Measurements from ENCODE around the gene IGF2BP3. TPM values are rescaled to one million over a fixed set of nuclear protein-coding genes. Genes with fewer than 3 reads are reported as not detected.

IGF2BP3 gene
- total RNA-seq, 1 donor from 2014 or later, result 44.0 TPM

DNA sequence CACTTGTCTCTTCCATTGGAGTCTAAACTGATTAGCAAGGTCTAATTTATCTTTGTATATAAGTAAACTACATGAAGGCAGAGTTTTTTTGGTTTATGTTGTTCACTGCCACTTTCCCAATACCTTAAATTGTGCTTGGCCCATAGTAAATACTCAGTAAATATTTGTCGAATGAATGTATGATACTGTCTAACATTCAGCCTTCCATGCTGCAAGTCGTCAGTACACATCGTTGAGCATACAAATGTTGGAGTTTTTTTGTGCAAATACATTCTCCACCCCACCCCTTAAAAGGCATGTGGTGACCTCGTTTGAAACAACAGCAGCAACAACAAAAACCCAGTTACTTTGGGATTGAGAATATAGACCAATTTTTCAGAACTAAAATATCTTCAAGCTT lies 17.4 kb upstream of the IGF2BP3 start:
- no peak overlapping the region for H3K4me3 ChIP-seq (ENCODE audit: low read depth, low read length)
- no peaks in the 10 kb centered on the region for H3K27me3 ChIP-seq (ENCODE audit: control insufficient read depth, insufficient read depth, low read length)
- H3K36me3 ChIP-seq (ENCODE audit: control insufficient read depth, insufficient read depth, low read length), result no peaks in the 10 kb centered on the region
- DNase-seq (ENCODE audit: low read depth), result no peak
- TF ChIP-seq, protein P1, sequence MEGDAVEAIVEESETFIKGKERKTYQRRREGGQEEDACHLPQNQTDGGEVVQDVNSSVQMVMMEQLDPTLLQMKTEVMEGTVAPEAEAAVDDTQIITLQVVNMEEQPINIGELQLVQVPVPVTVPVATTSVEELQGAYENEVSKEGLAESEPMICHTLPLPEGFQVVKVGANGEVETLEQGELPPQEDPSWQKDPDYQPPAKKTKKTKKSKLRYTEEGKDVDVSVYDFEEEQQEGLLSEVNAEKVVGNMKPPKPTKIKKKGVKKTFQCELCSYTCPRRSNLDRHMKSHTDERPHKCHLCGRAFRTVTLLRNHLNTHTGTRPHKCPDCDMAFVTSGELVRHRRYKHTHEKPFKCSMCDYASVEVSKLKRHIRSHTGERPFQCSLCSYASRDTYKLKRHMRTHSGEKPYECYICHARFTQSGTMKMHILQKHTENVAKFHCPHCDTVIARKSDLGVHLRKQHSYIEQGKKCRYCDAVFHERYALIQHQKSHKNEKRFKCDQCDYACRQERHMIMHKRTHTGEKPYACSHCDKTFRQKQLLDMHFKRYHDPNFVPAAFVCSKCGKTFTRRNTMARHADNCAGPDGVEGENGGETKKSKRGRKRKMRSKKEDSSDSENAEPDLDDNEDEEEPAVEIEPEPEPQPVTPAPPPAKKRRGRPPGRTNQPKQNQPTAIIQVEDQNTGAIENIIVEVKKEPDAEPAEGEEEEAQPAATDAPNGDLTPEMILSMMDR (IDR thresholded peaks at IDR 0.05; ENCODE audit: insufficient read depth, low read length, poor library complexity, severe bottlenecking), result no peak

DNA sequence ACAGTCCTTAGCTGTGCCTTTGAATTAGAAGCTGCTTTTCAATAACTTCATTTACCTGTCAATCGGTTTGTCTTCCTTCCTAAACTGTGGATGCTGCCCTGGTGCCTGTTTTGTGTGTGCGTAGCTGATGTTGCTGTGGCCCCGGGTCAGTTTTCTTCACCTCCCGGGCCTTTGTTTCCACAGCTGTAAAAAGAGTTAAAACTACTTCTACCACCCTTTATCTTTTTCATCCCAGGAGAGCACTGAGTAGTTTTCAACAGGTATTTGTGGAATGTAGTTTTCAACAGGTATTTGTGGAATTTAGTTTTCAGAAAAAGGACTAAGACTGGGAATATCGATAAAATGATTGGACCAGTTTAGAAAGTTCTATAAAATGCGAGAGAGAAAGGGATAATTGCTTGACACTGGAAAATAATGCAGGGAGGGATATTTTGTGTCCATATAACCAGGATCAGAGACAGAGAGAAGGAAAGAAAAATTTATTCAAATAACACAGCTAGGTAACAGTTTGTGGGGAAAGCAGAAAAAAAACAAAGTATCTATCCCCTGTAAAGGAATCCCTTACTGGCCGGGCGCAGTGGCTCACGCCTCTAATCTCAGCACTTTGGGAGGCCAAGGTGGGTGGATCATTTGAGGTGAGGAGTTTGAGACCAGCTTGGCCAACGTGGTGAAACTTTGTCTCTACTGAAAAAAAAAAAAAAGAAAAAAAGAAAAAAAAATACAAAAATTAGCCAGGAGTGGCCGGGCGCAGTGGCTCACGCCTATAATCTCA lies 15.9 kb upstream of the IGF2BP3 start:
- H3K36me3 ChIP-seq (ENCODE audit: control insufficient read depth, insufficient read depth, low read length), result no peaks in the 10 kb centered on the region
- H3K4me3 ChIP-seq (ENCODE audit: low read depth, low read length), result no peak overlapping the region
- H3K27me3 ChIP-seq (ENCODE audit: control insufficient read depth, insufficient read depth, low read length), result no peaks in the 10 kb centered on the region
- TF ChIP-seq, protein P1 (IDR thresholded peaks at IDR 0.05; ENCODE audit: insufficient read depth, low read length, poor library complexity, severe bottlenecking), result no peak
- DNase-seq (ENCODE audit: low read depth), result no peak

DNA sequence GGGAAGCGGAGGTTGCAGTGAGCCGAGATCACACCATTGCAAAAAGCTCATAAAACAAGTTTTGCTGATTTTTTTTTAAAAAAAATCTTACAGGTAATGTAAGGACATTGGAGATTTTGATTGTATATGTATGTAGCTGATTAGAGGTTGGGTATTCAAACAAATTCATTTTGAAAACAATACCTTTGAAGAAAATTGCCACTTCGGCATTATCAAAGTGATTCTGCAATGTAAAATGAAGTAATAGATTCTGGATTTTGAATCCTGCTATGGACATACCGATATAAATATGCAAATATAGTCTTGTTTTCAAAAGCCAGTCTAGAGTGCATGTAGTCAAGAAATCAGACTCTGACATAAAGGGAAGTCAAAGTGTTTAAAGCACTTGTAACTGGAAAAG lies 12.4 kb upstream of the IGF2BP3 start:
- DNase-seq (ENCODE audit: low read depth), result no peak
- Histone ChIP-seq H3K4me3 (ENCODE audit: low read depth, low read length) (no peak overlapping the region), H3K36me3 (ENCODE audit: control insufficient read depth, insufficient read depth, low read length) (no peaks in the 10 kb centered on the region), H3K27me3 (ENCODE audit: control insufficient read depth, insufficient read depth, low read length) (no peaks in the 10 kb centered on the region)
- TF ChIP-seq, protein P1 (IDR thresholded peaks at IDR 0.05; ENCODE audit: insufficient read depth, low read length, poor library complexity, severe bottlenecking), result no peak

DNA sequence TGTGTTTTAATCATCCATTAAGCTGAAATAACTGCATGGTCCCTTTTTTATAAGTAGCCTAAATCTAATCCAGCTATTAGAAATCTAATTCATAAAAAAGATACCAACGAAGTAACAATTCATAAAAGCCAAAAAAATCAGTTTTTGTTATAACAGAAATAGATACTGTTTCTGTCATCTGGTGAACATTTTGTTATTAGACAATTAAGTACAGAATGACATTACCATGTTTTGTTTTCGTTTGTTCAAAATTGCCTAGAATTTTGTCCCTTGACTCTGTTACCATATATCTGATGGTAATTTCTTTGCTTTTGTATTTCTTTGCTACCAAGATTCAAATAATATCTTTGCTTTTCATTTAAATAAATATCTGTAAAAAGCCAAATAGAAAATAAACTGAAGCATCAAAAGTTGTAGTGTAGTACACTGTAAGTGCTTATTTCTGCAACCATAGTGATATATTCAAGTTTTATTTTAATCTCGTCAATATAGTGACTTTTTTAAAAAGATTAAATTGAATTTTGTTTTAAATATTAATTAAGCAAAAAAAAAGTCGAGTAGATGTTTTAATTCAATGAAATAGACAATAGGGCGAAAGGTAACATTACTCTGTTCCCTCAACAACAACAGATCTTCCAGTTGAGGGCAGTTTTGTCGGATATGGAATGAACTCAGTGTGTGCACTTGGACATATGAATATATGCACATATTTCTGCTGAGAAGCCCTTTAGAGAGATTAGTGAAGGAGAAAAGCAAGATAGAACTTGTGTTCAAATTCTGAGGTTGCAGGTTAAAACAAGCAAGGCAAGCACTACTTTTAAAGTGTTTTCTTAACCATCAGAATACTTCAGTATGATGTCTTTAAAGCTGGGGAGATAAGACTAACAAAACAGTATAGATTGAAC lies 7.9 kb upstream of the IGF2BP3 start:
- Histone ChIP-seq H3K36me3 (ENCODE audit: control insufficient read depth, insufficient read depth, low read length) (no peaks in the 10 kb centered on the region), H3K4me3 (ENCODE audit: low read depth, low read length) (no peak overlapping the region), H3K27me3 (ENCODE audit: control insufficient read depth, insufficient read depth, low read length) (no peaks in the 10 kb centered on the region)
- TF ChIP-seq, protein P1 (IDR thresholded peaks at IDR 0.05; ENCODE audit: insufficient read depth, low read length, poor library complexity, severe bottlenecking), result no peak
- no peak for DNase-seq (ENCODE audit: low read depth)

DNA sequence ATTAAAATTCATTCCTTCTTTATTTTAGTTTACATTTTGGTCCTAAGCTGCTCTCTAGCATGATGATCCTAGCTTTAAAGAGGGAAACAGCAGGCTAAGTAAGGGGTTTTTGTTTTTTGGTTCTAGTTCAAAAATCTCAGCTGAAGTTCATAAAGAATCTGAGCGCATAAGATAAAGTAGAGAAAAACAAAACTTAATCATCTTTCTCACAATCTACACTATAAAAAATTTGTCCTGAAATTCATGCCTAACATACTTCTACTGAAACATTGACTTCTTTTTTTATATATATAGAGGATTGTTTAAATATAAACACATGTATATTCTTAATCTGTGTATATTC lies 6.8 kb upstream of the IGF2BP3 start:
- Histone ChIP-seq H3K36me3 (ENCODE audit: control insufficient read depth, insufficient read depth, low read length) (no peaks in the 10 kb centered on the region), H3K27me3 (ENCODE audit: control insufficient read depth, insufficient read depth, low read length) (no peaks in the 10 kb centered on the region)

More for the DNA sequence above, 6.8 kb upstream of the IGF2BP3 start:
- TF ChIP-seq, protein P1 (IDR thresholded peaks at IDR 0.05; ENCODE audit: insufficient read depth, low read length, poor library complexity, severe bottlenecking), result no peak
- H3K4me3 ChIP-seq (ENCODE audit: low read depth, low read length), result no peak overlapping the region
- no peak for DNase-seq (ENCODE audit: low read depth)

Measured in kidney epithelial cell (primary cell).